ENCODE data around the gene SLC16A13.

SLC16A13 gene

DNA sequence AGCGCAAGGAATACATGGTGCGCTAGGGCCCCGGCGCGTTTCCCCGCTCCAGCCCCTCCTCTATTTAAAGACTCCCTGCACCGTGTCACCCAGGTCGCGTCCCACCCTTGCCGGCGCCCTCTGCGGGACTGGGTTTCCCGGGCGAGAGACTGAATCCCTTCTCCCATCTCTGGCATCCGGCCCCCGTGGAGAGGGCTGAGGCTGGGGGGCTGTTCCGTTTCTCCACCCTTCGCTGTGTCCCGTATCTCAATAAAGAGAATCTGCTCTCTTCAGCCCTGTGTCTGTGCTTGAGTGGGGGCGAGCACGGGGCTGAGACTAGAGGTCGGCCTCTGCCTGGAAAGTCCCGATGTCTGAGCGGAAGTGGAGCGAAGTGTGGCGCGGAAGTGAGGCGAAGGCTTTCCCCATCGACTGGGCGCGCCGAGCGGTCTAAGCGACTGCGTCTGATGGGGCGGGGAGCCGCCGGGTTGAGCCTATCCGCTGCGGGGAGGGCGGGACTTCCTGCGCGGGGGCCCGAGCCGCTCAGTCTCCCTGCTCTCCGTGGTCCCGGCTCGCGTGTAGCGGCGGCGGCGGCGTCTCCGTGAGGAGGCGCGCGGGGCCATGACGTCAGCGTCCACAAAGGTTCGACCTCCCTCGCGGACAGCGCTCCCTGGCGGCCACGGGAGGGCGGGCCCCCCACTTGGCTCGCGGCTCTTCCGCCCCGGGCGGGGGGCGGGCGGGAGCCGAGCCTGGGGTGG lies 21.4 kb upstream of the SLC16A13 start:
- DNase-seq = peak; percentile 99

DNA sequence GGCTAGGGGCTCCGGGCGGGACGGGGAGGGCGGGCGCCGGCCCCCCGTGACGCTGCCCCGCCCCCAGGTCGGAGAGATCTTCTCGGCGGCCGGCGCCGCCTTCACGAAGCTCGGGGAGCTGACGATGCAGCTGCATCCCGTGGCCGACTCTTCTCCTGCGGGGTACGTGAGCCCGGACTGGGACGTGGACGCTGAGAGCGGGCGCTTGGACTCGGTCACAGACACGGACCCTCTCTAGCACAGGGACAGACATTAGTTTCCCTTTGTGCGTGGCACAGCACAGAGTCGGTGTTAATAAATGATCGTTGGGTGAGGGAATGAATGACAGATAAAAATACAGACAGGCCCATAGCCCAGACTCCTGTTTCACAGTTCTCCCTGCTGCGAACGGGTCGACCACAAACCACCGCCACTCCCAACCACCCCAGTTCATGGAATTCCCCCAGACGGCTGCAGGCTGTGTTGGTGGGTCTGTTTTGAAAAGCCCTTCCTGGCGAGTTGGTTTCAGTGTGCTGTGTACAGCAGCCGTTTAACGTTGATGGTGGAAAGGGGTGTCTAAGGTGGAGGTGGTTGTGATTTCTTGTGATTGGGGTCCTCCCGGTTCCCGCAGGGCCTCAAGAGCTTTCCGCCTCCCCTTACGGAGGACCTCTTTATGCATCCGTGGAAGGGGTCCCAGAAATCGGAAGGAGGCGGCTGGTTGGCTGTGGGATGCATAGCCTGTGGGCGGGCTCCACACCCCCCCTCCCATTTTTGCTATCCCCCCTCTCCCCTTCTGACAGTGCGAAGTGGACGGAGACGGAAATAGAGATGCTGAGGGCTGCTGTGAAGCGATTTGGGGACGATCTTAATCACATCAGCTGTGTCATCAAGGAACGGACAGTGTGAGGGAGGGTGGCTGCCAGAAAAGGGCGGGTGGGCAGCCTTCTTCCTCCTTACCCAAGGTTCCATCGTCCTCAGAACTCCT lies 20.5 kb upstream of the SLC16A13 start:
- peak; percentile 78 for DNase-seq

DNA sequence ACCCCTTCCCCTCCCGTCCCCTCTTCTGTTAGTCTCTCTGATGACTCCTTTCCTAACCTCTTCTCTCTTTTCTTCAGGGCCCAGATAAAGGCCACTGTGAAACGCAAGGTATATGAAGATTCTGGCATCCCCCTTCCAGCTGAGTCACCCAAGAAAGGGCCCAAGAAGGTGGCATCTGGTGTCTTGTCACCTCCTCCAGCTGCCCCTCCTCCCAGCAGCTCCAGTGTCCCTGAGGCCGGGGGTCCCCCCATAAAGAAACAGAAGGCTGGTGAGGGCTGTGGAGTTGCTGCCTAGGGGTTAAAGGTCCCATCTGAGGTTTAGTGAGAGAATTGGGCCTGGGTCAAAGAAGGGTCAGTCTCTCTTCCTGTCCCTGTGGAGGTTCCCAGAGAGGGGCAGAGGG lies 19.4 kb upstream of the SLC16A13 start:
- no peak for DNase-seq

DNA sequence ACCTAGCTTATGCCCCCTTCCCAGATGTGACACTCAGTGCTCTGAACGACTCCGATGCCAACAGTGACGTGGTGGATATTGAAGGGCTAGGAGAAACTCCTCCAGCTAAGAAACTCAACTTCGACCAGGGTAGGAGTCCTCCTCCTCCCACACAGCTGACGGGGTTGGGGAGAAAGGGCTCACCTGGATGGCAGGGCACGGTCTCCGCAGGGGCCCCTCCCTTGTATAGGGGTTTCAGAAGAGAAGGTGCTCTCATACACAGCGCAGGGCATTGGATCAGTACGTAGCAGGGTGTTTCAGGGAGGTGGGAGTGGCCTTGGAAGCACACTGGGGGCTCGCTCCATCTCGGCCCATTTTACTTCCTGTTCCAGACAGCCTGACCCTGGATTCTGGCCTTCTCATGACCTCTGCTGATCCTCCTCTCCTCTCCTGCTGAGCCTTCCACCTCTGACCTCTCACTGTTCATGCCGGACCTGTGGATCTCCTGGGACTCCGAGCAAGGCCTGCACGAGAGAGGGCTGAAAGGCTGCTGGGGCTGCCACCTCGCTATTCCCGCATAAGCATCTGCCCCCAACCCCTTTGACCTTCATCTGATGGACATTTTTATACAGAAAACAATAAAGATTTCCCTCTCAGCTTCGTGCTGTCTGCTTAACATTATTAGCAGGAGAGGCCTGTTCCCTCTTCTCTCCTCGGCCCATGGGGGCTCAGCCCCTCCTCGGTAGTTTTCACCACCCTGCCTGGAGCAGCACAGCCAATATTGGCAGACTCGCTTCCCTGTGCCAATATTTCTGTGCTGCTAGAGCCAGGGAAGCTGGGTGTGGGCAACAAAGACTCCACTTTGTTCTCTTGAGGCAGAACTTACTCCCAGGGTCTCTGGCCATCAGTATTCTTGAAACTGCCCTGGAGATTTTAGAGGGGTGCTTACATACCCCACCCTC lies 18.7 kb upstream of the SLC16A13 start:
- DNase-seq = no peak

DNA sequence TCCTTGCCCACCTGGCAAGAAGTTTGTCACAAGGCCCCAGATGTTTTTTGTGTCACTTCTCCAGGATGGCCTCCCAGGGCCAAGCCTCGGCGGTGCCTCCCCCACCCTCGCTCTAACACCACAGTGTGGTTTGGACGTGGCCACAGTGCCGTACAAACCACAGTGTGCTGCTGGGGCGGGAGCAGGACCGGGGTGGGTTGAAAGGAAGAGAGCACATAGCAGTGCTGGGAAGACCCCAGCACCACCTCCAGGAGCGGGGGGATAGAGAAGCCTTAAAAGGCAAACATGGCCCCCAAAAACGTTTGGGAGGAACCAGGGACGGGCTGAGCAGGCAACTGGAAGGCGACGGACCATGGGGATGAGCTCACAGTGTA lies 18.0 kb upstream of the SLC16A13 start:
- DNase-seq = no peak

DNA sequence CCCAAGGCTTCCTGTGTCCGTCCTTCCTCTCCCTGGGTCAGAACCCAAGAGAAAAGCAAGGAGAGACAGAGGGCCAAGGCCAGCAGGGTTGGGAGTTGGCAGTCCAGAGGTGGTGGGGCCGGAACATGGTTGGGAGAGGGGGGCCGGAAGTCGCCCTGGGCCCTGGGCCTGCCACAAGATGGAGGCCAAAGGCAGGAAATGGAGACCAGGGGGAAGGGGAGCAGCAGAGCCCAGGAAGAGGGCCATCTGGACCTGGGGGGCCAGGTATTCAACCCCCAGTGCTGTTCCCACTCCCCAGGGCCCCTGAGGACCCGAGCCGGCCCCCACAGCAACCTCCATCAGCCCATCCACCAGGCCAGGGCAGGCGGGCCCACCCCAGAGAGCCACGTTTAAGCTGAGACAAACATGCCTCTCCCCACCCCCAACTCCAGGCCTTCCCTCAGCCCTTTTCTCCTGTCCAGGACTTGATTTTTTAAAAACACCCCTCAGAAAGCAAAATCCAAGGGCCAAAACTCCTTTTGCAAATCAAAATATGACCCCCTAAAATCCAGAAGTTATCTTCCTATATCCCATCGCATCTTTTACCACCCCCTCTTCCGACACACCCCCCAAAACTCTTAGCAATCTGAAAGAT lies 17.4 kb upstream of the SLC16A13 start:
- no peak for DNase-seq

DNA sequence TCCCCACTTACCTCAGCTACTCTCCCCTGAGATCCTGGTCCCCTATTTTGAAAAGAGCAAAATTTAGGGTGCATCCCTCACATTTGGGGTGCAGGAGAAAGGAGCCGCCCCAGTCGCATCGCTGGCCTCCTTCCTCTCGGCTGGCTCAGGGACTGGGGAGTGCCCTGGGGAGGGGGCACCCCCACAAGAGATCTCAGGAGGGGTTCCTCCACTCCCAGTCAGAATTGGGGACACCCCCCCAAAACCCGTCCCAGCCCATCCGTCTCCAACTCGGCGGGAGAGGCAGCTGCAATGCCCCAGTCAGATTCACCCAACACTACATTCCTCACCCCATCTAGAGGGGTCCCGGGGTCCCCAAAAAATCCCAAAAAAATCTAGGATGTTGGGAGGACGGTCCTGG lies 16.4 kb upstream of the SLC16A13 start:
- no peak for DNase-seq

DNA sequence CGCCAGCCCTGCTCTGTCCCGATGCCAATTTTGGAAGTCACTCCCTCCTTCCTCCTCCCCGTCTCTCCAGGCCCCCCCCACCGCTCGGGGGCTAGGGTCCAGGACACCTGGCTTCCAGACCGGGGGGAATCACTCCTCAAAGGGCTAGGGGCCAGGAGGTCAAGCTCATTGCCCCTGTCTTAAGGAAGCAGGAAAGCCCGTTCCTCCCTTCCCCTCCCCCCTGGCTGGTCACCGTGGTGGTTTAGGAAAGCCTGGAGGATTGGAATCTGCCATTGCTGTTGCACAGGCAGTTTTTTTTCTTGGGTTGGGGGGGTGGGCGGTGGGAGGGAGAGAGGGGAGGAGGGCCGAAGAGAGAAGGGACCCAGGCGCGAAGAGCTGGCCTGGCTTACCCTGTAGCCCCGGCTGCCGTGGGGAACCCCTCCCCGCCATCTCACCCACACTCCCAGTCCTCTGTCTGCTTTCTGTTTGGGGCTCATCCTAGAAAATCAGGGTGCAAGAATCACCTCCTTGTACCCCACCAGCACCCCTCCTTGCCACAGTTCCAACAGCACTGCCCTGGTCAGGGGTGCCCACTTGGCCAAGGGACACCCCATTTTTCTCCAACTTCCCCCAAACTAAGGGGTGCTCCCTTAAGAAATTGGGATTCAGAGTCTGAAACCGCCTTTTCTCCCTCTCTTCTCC lies 15.8 kb upstream of the SLC16A13 start:
- no peak for DNase-seq

DNA sequence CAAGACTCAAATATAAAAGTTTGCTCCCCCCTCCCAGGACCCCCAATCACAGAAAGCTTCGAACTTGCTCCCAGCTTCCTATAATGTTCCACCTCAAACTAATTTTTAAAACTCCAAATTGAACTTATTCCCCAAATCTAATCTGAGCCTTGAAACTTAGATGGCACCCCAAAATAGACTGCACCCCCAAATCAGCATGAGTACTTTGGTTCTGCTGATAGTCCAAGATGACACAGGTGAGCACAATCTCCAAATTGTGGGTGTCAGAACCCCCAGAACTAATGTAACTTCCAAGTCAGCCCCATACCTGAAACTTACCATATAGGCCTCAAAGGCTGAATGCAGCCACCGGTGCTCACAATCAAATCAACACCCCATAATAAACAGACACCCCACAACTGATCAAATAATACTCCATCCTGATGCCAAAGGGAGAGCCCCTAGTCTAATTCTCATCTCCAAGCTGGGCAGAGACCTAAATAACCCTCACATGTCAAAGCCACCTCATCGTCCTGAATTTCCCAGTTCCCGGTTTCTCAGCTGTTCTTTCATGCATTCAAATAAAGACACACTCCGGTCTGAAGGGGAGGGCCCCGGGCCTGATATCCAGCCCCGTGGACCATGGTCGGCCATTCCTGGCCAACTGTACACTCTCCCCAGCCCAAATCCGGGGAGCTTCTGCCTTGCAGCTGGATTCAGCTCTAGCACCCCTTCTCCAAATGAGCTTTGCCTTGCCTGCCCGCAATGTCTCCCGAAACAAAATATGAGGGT lies 14.7 kb upstream of the SLC16A13 start:
- DNase-seq = no peak

DNA sequence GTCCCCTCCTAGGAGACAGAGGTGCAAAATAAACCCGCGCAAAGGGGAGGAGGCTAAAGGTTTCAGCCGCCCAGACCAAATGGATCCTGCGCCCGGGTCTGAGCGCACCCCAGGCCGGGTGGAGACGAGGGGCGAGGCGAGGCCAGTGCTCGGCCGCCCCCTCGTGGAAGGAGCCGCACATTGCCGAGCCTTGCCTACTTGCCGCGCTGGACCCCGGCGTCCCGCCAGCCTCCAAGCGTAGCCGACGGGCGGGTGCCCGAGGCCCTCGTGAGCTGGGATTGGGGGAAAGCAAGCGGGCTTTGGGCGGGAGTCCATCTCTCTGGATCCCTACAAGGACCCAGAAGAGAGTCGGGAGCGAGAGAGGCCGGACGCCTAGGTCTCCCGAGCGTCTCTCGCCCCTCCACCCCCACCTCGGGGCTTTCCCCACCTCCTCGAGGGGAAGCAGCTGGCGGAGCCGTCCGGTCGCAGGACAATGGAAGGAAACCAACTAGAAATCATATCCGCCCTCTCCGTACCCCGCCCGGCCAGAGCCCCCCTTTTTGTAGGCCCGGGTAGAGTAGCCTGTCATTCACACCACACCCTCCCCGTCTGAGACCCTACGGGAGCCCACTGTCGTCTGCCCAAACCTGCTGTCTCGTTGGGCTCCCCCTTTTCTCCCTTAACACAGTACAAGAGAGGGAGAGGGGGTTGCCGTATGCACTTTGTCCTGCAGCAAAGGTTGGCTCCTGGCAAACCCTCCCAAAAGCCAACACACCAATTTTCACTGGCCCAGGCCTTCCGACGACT lies 13.6 kb upstream of the SLC16A13 start:
- peak; percentile 71 for DNase-seq

DNA sequence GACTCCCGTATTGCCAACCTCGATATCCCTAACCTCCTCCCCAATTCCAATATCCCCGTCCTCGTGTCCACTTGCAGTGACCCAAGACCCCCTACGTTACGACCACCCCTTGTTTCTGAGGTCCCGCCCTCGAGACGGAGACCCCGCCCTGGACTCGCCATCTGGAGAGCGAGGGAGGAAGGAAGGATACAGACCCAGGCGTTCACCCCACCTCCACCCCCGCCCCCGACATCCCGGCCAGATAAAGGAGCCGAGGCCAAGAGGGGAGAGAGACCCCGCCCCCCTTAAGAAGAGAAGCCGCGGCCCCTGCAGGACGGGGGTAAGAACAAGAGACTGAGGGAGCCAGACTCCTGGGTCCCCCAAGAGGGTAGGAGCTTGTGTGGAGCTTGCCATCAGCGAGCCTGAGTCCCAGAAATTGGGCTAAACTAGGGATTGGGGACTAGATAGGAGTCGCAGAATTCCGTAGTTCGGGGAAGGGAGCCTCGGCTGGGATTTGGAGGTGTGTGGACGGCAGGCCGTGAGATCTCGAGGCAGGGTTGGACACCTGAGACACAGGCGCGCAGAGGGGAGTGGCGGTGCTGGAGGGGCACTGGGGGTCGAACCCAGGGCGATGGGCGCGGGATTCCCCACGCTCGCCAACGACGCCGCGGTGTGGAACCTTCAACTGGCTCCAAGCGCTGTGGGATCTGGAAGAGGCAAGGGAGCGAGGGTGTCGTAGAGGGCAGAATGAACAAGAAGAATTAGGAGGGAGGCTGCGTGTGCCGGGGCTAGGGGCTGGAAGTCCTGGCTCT lies 12.8 kb upstream of the SLC16A13 start, which contains the start of gene BCL6B:
Gene BCL6B (plus strand): TSS at position 270 of the 791 bp plus-strand sequence. CDS start 622 bp downstream, outside the sequence.
- DNase-seq = no peak

DNA sequence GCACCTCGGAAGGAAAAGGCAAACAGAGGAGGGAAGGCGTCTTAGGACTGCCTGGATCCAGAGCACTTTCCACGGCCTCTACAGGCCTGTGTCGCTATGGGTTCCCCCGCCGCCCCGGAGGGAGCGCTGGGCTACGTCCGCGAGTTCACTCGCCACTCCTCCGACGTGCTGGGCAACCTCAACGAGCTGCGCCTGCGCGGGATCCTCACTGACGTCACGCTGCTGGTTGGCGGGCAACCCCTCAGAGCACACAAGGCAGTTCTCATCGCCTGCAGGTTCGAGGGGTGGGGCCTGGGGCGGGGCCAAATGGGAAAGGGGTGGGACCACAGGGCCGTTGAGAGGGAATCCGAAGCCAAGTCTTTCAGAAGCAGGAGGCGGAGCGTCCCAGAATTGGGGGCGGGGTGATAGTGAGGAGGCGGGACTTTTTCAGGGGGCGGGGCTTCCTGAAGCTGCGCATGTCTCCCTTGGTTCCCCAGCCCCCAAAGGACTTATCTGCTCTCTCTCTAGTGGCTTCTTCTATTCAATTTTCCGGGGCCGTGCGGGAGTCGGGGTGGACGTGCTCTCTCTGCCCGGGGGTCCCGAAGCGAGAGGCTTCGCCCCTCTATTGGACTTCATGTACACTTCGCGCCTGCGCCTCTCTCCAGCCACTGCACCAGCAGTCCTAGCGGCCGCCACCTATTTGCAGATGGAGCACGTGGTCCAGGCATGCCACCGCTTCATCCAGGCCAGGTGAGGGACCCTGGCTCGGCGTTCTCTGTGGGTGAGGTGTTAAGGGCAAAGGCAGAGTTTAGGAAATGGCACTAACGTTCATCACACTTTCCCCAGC lies 12.0 kb upstream of the SLC16A13 start:
- DNase-seq = peak; percentile 95

DNA sequence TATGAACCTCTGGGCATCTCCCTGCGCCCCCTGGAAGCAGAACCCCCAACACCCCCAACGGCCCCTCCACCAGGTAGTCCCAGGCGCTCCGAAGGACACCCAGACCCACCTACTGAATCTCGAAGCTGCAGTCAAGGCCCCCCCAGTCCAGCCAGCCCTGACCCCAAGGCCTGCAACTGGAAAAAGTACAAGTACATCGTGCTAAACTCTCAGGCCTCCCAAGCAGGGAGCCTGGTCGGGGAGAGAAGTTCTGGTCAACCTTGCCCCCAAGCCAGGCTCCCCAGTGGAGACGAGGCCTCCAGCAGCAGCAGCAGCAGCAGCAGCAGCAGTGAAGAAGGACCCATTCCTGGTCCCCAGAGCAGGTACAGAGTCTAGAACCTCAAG lies 11.4 kb upstream of the SLC16A13 start:
- no peak for DNase-seq

DNA sequence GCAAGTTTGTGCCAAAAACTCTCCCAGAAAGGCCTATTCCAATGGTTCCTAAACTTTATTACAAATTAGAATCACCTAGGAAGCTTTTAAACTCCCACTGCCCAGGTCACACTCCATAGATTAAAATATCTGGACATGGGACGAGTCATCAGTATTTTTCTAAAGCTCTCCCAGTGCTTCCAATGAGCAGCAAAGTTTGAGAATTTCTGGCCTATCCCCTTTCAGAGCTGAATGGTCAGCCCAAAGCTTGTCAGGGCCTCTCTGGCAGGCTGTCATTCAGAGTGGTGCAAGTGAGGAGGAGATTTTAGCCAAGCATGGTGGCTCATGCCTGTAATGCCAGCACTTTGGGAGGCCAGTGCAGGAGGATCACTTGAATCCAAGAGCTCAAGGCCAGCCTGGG lies 10.6 kb upstream of the SLC16A13 start:
- DNase-seq = no peak

DNA sequence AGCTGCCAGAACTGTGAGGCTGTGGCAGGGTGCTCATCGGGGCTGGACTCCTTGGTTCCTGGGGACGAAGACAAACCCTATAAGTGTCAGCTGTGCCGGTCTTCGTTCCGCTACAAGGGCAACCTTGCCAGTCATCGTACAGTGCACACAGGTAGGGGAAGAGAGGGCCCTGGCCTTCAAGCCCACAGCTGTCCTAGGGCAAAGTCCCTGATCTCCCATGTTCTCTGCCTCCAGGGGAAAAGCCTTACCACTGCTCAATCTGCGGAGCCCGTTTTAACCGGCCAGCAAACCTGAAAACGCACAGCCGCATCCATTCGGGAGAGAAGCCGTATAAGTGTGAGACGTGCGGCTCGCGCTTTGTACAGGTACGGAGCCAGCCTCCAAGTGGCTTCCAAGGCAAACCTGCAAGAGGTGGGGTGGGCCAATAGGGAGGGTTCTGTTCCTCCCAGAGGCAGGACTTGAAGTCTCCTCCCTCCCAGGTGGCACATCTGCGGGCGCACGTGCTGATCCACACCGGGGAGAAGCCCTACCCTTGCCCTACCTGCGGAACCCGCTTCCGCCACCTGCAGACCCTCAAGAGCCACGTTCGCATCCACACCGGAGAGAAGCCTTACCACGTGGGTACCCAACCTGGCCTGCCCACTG lies 9.2 kb upstream of the SLC16A13 start:
- DNase-seq = no peak

DNA sequence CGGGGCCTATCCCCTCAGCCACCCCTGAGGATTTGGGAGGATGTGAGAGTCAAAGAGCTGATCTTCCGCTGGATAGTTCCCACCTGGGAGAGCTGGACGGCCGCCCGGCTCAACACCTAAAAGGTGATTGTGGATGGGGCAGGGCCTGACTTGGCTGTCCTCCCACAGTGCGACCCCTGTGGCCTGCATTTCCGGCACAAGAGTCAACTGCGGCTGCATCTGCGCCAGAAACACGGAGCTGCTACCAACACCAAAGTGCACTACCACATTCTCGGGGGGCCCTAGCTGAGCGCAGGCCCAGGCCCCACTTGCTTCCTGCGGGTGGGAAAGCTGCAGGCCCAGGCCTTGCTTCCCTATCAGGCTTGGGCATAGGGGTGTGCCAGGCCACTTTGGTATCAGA lies 8.5 kb upstream of the SLC16A13 start:
- DNase-seq = no peak

DNA sequence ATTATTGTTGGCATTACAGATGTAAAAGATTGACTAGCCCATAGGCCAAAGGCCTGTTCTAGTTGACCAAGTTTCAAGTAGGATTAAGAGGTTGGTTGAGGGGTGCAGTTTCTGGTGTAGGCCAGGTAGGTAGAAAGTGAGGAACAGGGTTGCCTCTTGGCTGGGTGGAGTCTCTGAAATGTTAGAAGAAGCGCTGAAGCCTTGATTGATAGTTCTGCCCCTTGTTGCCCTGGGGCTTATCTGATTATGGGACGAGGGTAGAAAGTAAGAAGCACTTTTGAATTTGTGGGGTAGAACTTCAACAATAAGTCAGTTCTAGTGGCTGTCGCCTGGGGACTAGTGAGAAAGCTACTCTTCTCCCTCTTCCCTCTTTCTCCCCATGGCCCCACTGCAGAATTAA lies 6.7 kb upstream of the SLC16A13 start:
- no peak for DNase-seq

DNA sequence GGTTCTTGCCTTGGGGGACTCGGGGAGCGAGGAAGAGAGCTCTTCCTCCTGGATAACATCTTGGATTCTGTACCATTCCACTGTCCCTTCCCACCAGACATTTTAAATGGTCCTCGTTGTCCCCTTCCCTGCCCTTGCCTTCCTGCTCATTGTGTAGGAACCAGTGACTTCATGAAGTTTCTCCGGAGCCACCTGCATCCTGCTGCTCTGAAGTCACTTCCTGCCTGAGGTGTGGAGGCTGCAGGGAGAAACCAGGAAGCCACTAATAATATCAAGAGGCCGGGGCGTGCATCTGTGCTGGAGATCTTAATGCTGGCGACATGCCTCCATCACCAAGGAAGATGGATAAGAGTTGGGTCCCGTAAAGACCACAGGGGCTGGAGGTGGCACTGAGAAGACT lies 6.2 kb upstream of the SLC16A13 start:
- peak; percentile 42 for DNase-seq
